Thyroid gland (tissue), 4 donors: Measurements from ENCODE around the gene SND1.

Experiments
- CTCF ChIP-seq, 6 experiments: fragments of 200-600 bp in 3 of 6; fragments of 450-650 bp in 3 of 6; sonication (generic) in 3 of 6; IDR thresholded peaks; one replicate each; pipeline ENCODE4 v1.5.1; 2016 to 2019; ENCODE audit warnings: antibody characterized with exemption in 6 of 6, mild to moderate bottlenecking in 2 of 6, inconsistent platforms in 1 of 6, moderate library complexity in 1 of 6
- POLR2A ChIP-seq, 2 donors: fragments of 450-650 bp; IDR thresholded peaks; one replicate each; pipeline ENCODE4 v1.6.1; 2017; ENCODE audit warnings: antibody characterized with exemption in 2 of 2, mild to moderate bottlenecking in 2 of 2, moderate library complexity in 1 of 2

GRCh38 chr7:127745445-127745844 lies 93.5 kb downstream of the SND1 start:
- TF ChIP-seq POLR2A (IDR thresholded peaks at IDR 0.05): no peak
- no peak for TF ChIP-seq CTCF (IDR thresholded peaks at IDR 0.05)
